HepG2 (cell line): ENCODE results near the gene NPW. TPM values are rescaled to one million over a fixed set of nuclear protein-coding genes. Genes with fewer than 3 reads are reported as not detected.

Experiments used
- HES4 ChIP-seq: sonication (generic); formaldehyde crosslinking; IDR thresholded peaks from 2 replicates; pipeline ENCODE4 v1.9.0; 2021; ENCODE audit warnings: mild to moderate bottlenecking, missing genetic modification reagents, borderline replicate concordance
- HNF4G ChIP-seq, 2 experiments: sonication (generic) in 1 of 2; formaldehyde crosslinking in 1 of 2; IDR thresholded peaks; 2 replicates each; pipeline versions ENCODE4 v1.4.0 to v1.6.1; 2011 to 2020; ENCODE audit warnings: borderline replicate concordance in 2 of 2, low read depth in 2 of 2, mild to moderate bottlenecking in 2 of 2, low read length in 1 of 2, missing genetic modification reagents in 1 of 2, moderate library complexity in 1 of 2
- KLF12 ChIP-seq: sonication (generic); formaldehyde crosslinking; IDR thresholded peaks from 2 replicates; pipeline ENCODE4 v1.4.0; 2020; ENCODE audit warnings: missing genetic modification reagents, borderline replicate concordance
- KLF9 ChIP-seq: IDR thresholded peaks from 2 replicates; pipeline ENCODE4 v1.6.1; 2016; ENCODE audit warnings: low read depth
- NRL ChIP-seq: sonication (generic); formaldehyde crosslinking; IDR thresholded peaks from 2 replicates; pipeline ENCODE4 v1.5.0; 2020; ENCODE audit warnings: missing genetic modification reagents, mild to moderate bottlenecking, moderate library complexity, borderline replicate concordance
- PAF1 ChIP-seq: IDR thresholded peaks from 2 replicates; pipeline ENCODE4 v1.6.1; 2016; ENCODE audit warnings: missing genetic modification reagents, missing compliant biosample characterization
- PRPF4 ChIP-seq: fragments of 200-400 bp; formaldehyde crosslinking; IDR thresholded peaks from 2 replicates; pipeline ENCODE4 v1.6.1; 2016; ENCODE audit warnings: low read length, low read depth; ENCODE audit not compliant: poor library complexity, severe bottlenecking
- TOPORS ChIP-seq: sonication (generic); formaldehyde crosslinking; IDR thresholded peaks from 2 replicates; pipeline ENCODE4 v1.8.0; 2023; ENCODE audit warnings: mild to moderate bottlenecking, missing genetic modification reagents
- ZFX ChIP-seq: sonication (generic); formaldehyde crosslinking; IDR thresholded peaks from 2 replicates; pipeline ENCODE4 v1.4.0; 2020; ENCODE audit warnings: mild to moderate bottlenecking, low read depth, missing genetic modification reagents, moderate library complexity
- ZNF451 ChIP-seq: sonication (generic); formaldehyde crosslinking; IDR thresholded peaks from 2 replicates; pipeline ENCODE4 v1.5.0; 2020; ENCODE audit warnings: mild to moderate bottlenecking, missing genetic modification reagents
- ZNF614 ChIP-seq: IDR thresholded peaks from 2 replicates; pipeline ENCODE4 v1.6.1; 2018; ENCODE audit warnings: missing biosample characterization, missing genetic modification reagents, inconsistent platforms, borderline replicate concordance
- ZSCAN9 ChIP-seq: IDR thresholded peaks from 2 replicates; pipeline ENCODE4 v1.6.1; 2016; ENCODE audit warnings: borderline replicate concordance
- polyA plus RNA-seq, 8 experiments: library from polyadenylated mRNA; depleted of rRNA in 3 of 8; stranded (reverse) in 7 of 8; unstranded in 1 of 8; fragments of >200 nt; fragmentation: Illumina TruSeq in 4 of 8; extraction: Trizol in 4 of 8; gene quantifications; 2 replicates each; pipeline versions ENCODE4 v1.2.1 to v1.2.3, GENCODE V29; 2011 to 2016; ENCODE audit warnings: low read depth in 4 of 8, missing spikeins in 1 of 8, mixed read lengths in 1 of 8; ENCODE audit not compliant: insufficient read depth in 1 of 8
- total RNA-seq, 5 experiments: library from RNA; depleted of rRNA; stranded (reverse); fragments of >200 nt; fragmentation: Illumina TruSeq; extraction: Trizol; gene quantifications; 2 replicates each; pipeline ENCODE4 v1.2.3, GENCODE V29; 2016; ENCODE audit warnings: low read depth in 1 of 5
- TF ChIP-seq, protein P1 (sequence below): sonication (generic); formaldehyde crosslinking; IDR thresholded peaks from 2 replicates; pipeline ENCODE4 v1.9.0; 2021; ENCODE audit warnings: missing genetic modification reagents, mild to moderate bottlenecking, borderline replicate concordance
- TF ChIP-seq, protein P2 (sequence below), 2 experiments: sonication (generic) in 1 of 2; formaldehyde crosslinking in 1 of 2; IDR thresholded peaks; 2 replicates each; pipeline versions ENCODE4 v1.6.1 to v1.9.0; 2014 to 2022; ENCODE audit warnings: antibody characterized with exemption in 1 of 2, borderline replicate concordance in 1 of 2, inconsistent platforms in 1 of 2, low read depth in 1 of 2, missing genetic modification reagents in 1 of 2
- TF ChIP-seq, protein P3 (sequence below): sonication (generic); formaldehyde crosslinking; IDR thresholded peaks from 2 replicates; pipeline ENCODE4 v1.4.0; 2020; ENCODE audit warnings: missing genetic modification reagents

The NPW gene
- total and polyA plus RNA-seq, 2 of the 13 experiments (the other 11 are each of a cell fraction or from before 2014, with no cell fraction given), result 0.24 to 0.97 TPM

DNA sequence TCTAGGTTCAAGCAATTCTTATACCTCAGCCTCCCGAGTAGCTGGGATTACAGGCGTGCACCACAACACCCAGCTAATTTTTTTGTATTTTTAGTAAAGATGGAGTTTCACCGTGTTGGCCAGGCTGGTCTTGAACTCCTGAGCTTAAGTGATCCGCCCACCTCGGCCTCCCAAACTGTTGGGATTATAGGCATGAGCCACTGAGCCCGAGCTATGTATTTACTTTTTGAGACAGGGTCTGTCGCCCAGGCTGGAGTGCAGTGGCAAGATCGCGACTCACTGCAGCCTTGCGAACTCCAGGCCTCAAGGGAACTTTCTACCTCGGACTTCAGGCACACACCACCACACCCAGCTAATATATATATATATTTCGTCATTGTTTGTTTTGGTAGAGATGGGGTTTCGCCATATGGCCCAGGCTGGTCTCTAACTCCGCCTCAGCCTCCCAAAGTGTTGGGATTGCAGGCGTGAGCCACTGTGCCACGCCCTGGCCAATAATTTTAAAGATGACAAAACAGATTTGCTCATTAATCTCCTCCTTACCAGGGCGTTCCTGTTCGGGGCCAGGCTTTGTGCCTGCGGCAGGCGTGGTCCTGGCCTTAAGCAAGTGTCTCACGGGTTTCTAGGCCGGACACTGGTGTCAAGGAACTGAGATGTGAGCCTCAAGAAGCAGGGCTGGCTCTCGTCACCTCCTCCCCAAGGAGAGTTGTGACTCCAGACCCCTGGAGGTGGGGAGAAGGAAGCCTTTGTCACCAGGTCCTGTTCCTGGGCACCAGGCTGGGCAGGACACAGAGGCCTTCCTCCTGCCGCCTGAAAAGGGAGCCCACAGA is 4.3 kb upstream of the NPW start (continued):
- peak; percentile 17; the same call in 1 of the 2 replicates for TF ChIP-seq HNF4G (IDR thresholded peaks at IDR 0.05; ENCODE audit: borderline replicate concordance, low read depth, low read length)
- TF ChIP-seq HNF4G (CRISPR knock-in tag; IDR thresholded peaks at IDR 0.05; ENCODE audit: borderline replicate concordance, low read depth), result no peak
- no peak for TF ChIP-seq TOPORS (CRISPR knock-in tag)
- TF ChIP-seq NRL (CRISPR knock-in tag), result no peak
- TF ChIP-seq ZFX (CRISPR knock-in tag), result peak; percentile 30
- TF ChIP-seq ZSCAN9 (CRISPR knock-in tag), result no peak
- TF ChIP-seq, protein P1, sequence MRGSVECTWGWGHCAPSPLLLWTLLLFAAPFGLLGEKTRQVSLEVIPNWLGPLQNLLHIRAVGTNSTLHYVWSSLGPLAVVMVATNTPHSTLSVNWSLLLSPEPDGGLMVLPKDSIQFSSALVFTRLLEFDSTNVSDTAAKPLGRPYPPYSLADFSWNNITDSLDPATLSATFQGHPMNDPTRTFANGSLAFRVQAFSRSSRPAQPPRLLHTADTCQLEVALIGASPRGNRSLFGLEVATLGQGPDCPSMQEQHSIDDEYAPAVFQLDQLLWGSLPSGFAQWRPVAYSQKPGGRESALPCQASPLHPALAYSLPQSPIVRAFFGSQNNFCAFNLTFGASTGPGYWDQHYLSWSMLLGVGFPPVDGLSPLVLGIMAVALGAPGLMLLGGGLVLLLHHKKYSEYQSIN (CRISPR knock-in tag), result no peak
- TF ChIP-seq, protein P2, sequence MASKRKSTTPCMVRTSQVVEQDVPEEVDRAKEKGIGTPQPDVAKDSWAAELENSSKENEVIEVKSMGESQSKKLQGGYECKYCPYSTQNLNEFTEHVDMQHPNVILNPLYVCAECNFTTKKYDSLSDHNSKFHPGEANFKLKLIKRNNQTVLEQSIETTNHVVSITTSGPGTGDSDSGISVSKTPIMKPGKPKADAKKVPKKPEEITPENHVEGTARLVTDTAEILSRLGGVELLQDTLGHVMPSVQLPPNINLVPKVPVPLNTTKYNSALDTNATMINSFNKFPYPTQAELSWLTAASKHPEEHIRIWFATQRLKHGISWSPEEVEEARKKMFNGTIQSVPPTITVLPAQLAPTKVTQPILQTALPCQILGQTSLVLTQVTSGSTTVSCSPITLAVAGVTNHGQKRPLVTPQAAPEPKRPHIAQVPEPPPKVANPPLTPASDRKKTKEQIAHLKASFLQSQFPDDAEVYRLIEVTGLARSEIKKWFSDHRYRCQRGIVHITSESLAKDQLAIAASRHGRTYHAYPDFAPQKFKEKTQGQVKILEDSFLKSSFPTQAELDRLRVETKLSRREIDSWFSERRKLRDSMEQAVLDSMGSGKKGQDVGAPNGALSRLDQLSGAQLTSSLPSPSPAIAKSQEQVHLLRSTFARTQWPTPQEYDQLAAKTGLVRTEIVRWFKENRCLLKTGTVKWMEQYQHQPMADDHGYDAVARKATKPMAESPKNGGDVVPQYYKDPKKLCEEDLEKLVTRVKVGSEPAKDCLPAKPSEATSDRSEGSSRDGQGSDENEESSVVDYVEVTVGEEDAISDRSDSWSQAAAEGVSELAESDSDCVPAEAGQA (IDR thresholded peaks at IDR 0.05; ENCODE audit: low read depth), result no peak
- TF ChIP-seq, protein P2 (CRISPR knock-in tag; IDR thresholded peaks at IDR 0.05; ENCODE audit: borderline replicate concordance), result no peak
- TF ChIP-seq, protein P3, sequence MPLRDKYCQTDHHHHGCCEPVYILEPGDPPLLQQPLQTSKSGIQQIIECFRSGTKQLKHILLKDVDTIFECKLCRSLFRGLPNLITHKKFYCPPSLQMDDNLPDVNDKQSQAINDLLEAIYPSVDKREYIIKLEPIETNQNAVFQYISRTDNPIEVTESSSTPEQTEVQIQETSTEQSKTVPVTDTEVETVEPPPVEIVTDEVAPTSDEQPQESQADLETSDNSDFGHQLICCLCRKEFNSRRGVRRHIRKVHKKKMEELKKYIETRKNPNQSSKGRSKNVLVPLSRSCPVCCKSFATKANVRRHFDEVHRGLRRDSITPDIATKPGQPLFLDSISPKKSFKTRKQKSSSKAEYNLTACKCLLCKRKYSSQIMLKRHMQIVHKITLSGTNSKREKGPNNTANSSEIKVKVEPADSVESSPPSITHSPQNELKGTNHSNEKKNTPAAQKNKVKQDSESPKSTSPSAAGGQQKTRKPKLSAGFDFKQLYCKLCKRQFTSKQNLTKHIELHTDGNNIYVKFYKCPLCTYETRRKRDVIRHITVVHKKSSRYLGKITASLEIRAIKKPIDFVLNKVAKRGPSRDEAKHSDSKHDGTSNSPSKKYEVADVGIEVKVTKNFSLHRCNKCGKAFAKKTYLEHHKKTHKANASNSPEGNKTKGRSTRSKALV (CRISPR knock-in tag), result 0 out of 2 replicates have a peak, but pooled peaks have one; percentile 53
- TF ChIP-seq PRPF4, result no peak
- no peak for TF ChIP-seq HES4 (CRISPR knock-in tag)
- TF ChIP-seq ZNF451, result no peak
- TF ChIP-seq PAF1 (CRISPR knock-in tag), result no peak
- no peak for TF ChIP-seq KLF9 (CRISPR knock-in tag)
- TF ChIP-seq ZNF614 (CRISPR knock-in tag), result no peak
- peak; percentile 57; the same call in 1 of the 2 replicates for TF ChIP-seq KLF12 (CRISPR knock-in tag)
